Measurements from ENCODE around the gene IQSEC1. TPM values are rescaled to one million over a fixed set of nuclear protein-coding genes. Genes with fewer than 3 reads are reported as not detected.

Gene IQSEC1
- total RNA-seq, 2 experiments from 2014 or later = 36.8 to 40.4 TPM

- peak; percentile 26 for DNase-seq
- H3K4me3 Mint-ChIP-seq = peak overlapping the region; percentile 80
- peak; percentile 45 for ATAC-seq
- no peaks in the 10 kb centered on the region for H3K36me3 Mint-ChIP-seq (ENCODE audit: low read depth)
- no peaks in the 10 kb centered on the region for H3K9me3 Mint-ChIP-seq (ENCODE audit: low read depth)
- ChIA-PET CTCF (interaction anchor here (1.6 to 2.6 kb wide), 2 partner anchors 19 to 78 kb away, joined by 4 to 12 read pairs; no protein-coding TSS in a partner anchor), POLR2A (no interaction called here)
- peaks cover 34% of the 10 kb centered on the region for H3K4me1 Mint-ChIP-seq
- peaks cover 21% of the 10 kb centered on the region for H3K27me3 Mint-ChIP-seq
- intact Hi-C loops (cut with DNase I, micrococcal nuclease) = loop anchor here in 1 of 2 experiments (1.0 to 5.0 kb wide), 4 partner anchors 61 to 1360 kb away; no protein-coding TSS in a partner anchor
- H3K27ac Mint-ChIP-seq = peak overlapping the region; percentile 51
These were observed 466 bp downstream of the IQSEC1 start for GRCh38 chr3:13072600-13073325.

- POLR2A ChIA-PET = no interaction called here
- intact Hi-C loops (cut with DNase I, micrococcal nuclease) = loop anchor here in 1 of 2 experiments (5.0 kb wide), 1 partner anchor 1360 kb away; no protein-coding TSS in a partner anchor
- Mint-ChIP-seq H3K36me3 (ENCODE audit: low read depth) (no peaks in the 10 kb centered on the region), H3K9me3 (ENCODE audit: low read depth) (no peaks in the 10 kb centered on the region), H3K4me3 (peak overlapping the region; percentile 80), H3K4me1 (peaks cover 33% of the 10 kb centered on the region), H3K27me3 (peaks cover 21% of the 10 kb centered on the region), H3K27ac (no peak overlapping the region)
- peak; percentile 43 for DNase-seq
- CTCF ChIA-PET = interaction anchor here (2.6 kb wide), 1 partner anchor 20 kb away, joined by 12 read pairs; no protein-coding TSS in a partner anchor
- no peak for ATAC-seq
These were observed 1.0 kb downstream of the IQSEC1 start for GRCh38 chr3:13072239-13072599.

DNA sequence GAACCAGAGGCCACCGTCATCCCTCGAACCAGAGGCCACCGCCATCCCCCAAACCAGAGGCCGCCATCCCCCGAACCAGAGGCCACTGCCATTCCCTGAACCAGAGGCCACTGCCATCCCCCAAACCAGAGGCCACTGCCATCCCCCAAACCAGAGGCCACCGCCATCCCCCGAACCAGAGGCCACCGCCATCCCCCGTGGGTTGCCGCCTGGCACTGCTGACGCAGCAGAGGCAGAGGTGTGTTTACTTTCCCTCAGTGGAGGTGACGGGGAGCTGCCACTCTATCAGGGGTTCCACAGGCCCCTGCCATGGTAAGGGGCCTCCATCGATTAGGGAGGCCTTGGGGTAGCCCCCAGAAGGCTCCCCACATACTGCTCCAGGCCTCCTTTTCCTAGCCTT is 1.5 kb downstream of the IQSEC1 start:
- Mint-ChIP-seq H3K9me3 (ENCODE audit: low read depth) (no peaks in the 10 kb centered on the region), H3K4me3 (peak overlapping the region; percentile 80), H3K4me1 (peaks cover 37% of the 10 kb centered on the region), H3K27me3 (peaks cover 21% of the 10 kb centered on the region), H3K27ac (no peak overlapping the region), H3K36me3 (ENCODE audit: low read depth) (no peaks in the 10 kb centered on the region)
- intact Hi-C loops (cut with DNase I, micrococcal nuclease) = loop anchor here in 1 of 2 experiments (5.0 kb wide), 1 partner anchor 1361 kb away; no protein-coding TSS in a partner anchor
- ChIA-PET CTCF (no interaction called here), POLR2A (no interaction called here)
- ATAC-seq (no peak), DNase-seq (no peak)

DNA sequence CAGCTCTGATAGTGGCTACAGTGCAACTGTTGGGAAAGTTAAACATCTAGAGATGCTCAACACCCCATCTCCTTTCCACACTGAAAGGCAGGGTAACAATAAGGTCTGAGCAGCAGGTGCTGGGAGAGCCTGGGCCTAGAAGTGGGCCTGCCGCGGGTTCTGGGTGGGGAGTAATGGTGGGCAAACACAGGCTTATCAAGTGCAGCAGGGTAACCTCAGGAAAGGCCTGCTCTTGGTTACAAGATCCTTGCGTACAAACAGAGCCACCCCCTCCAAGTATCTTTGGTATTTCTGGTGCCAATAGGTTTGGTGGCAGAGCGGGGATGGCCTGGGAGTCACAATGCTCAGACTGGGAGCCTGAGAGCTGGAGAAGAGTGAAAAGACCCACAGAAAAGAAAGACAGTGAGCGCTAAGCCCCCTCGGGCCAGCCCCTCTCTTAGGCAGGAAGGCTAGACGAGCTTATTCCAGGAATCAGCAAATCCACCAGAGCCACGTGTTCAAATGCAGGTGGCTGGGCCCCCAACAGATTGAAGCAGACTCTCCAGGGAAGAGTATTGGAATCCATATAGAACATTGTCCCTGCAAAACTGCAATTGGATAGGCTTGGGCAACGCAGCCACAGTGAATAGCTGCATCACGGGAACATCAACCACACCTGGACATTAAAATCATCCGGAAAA is 2.7 kb downstream of the IQSEC1 start:
- H3K27me3 Mint-ChIP-seq = peaks cover 21% of the 10 kb centered on the region
- no peaks in the 10 kb centered on the region for H3K9me3 Mint-ChIP-seq (ENCODE audit: low read depth)
- intact Hi-C loops (cut with DNase I, micrococcal nuclease) = loop anchor here in 1 of 2 experiments (5.0 kb wide), 1 partner anchor 1362 kb away; no protein-coding TSS in a partner anchor
- peak overlapping the region; percentile 92 for H3K27ac Mint-ChIP-seq
- ChIA-PET POLR2A (no interaction called here), CTCF (no interaction called here)
- DNase-seq (no peak), ATAC-seq (no peak)
- H3K36me3 Mint-ChIP-seq (ENCODE audit: low read depth) = no peaks in the 10 kb centered on the region
- peak overlapping the region; percentile 7 for H3K4me3 Mint-ChIP-seq
- H3K4me1 Mint-ChIP-seq = peaks cover 38% of the 10 kb centered on the region

DNA sequence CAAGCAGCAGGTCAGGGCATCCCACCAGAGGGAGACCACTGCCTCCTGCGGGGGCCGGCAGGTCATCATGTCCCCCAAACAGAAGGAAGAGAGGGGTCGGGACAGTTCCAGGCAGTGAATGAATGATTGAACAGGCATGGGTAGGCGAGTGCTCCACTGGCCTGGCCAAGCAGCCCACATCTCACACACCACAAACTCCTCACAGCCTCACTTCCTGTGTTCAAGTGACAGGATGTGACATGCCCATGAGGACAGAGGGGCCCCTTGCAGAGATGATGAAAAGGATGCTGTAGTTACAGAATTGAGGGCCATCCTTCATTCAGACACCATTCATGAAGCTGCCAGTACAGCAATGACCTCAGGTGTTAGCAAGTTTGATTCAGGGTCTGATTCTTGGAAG is 3.7 kb downstream of the IQSEC1 start:
- Mint-ChIP-seq H3K4me1 (peaks cover 38% of the 10 kb centered on the region), H3K27me3 (peaks cover 14% of the 10 kb centered on the region), H3K4me3 (peak overlapping the region; percentile 33), H3K9me3 (ENCODE audit: low read depth) (no peaks in the 10 kb centered on the region), H3K27ac (peak overlapping the region; percentile 92), H3K36me3 (ENCODE audit: low read depth) (no peaks in the 10 kb centered on the region)
- CTCF ChIA-PET = no interaction called here
- intact Hi-C loops (cut with DNase I, micrococcal nuclease) = loop anchor here (1.0 to 2.0 kb wide), 3 partner anchors 55 to 382 kb away; no protein-coding TSS in a partner anchor
- POLR2A ChIA-PET = no interaction called here
- ATAC-seq = peak; percentile 87
- DNase-seq = peak; percentile 78

DNA sequence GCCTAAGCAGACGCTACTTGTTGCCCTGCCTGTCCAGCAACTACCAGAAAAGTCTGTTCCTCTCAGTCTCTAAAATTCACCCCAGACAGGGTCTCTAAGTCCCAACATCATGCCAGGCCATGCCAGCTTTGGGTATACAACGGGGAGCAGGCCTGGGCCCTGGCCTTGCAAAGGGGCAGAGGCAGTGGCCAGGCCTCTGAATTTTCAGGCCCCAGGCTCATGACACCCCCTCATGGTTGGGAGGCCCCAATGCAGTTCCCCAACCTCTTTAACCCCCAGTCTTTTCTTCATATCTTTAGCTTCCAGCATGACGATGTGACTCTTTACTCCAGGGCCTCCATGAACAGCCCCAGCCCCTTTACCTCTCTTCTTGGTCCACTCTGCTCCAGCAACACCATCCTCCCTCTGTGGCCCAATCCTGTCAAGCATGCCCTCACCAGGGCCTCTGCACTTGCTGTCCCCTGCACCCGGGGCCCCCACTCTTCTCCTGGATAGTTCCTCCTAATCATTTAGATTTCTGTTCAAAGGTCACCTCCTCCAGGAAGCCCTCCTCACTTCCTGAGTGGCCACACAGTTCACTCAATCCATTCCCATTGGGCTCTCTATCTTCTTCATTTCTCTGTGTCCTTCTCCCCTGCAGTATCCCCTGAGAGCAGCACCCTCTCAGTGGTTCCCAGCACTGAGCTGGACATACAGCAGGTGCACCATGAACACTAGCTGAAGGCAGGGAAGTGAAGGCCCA is 4.8 kb downstream of the IQSEC1 start:
- Mint-ChIP-seq H3K36me3 (ENCODE audit: low read depth) (no peaks in the 10 kb centered on the region), H3K4me3 (no peak overlapping the region), H3K27ac (peak overlapping the region; percentile 92), H3K4me1 (peaks cover 33% of the 10 kb centered on the region), H3K27me3 (peaks cover 4% of the 10 kb centered on the region), H3K9me3 (ENCODE audit: low read depth) (no peaks in the 10 kb centered on the region)
- ChIA-PET CTCF (no interaction called here), POLR2A (no interaction called here)
- DNase-seq = no peak
- intact Hi-C loops (cut with DNase I, micrococcal nuclease) = loop anchor here (1.0 to 2.0 kb wide), 3 partner anchors 54 to 383 kb away; no protein-coding TSS in a partner anchor
- no peak for ATAC-seq

DNA sequence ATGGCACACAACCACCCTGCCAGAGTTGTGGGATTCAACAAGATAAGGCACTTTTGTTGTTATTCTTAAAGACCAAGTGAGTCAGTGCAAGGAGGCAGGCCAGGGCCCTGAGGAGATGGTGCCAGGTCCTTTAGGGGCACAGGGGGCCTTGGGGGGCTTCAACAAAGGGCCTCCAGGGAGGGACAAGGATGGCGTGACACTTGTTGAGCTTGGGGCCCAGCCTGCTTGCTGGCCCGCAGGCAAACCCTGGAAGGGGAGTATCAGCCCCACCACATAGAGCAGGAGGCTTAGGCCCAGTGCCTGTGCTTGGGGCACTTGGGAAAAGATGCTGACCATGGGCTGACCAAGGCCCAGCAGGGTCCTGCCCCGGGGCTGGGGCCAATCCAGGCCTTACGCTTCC is 5.5 kb downstream of the IQSEC1 start:
- intact Hi-C loops (cut with DNase I, micrococcal nuclease) = loop anchor here in 1 of 2 experiments (2.0 kb wide), 1 partner anchor 53 kb away; no protein-coding TSS in a partner anchor
- ChIA-PET POLR2A (no interaction called here), CTCF (no interaction called here)
- Mint-ChIP-seq H3K36me3 (ENCODE audit: low read depth) (no peaks in the 10 kb centered on the region), H3K9me3 (ENCODE audit: low read depth) (no peaks in the 10 kb centered on the region), H3K4me3 (no peak overlapping the region), H3K27ac (peak overlapping the region; percentile 19), H3K27me3 (peaks cover 2% of the 10 kb centered on the region), H3K4me1 (peaks cover 32% of the 10 kb centered on the region)
- ATAC-seq (no peak), DNase-seq (no peak)

DNA sequence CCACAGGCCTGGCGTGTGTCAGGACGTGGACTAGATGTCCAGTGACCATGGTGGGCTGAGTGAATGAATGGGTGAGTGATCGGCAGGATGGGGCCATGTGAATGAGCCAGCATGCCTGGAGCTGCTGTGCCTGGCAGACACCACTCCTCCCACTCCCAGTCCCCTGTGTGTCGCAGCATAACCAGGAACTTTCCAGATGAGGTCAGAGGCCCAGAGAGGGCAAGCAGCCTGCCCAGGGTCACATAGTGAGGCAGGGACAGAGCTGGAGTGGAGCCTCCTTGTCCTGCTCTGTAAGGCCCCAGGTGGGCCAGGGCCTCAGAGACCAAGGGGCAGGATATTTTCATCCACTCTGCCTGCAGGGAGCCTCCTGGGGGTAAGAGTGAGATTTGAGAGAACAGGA is 6.4 kb downstream of the IQSEC1 start:
- Mint-ChIP-seq H3K4me1 (peaks cover 31% of the 10 kb centered on the region), H3K4me3 (no peak overlapping the region), H3K27me3 (no peaks in the 10 kb centered on the region), H3K36me3 (ENCODE audit: low read depth) (no peaks in the 10 kb centered on the region), H3K9me3 (ENCODE audit: low read depth) (no peaks in the 10 kb centered on the region), H3K27ac (no peak overlapping the region)
- intact Hi-C loops (cut with DNase I, micrococcal nuclease) = no loop called here
- ATAC-seq = no peak
- ChIA-PET POLR2A (no interaction called here), CTCF (interaction anchor here (0.6 kb wide), 2 partner anchors 25 to 29 kb away, joined by 4 to 5 read pairs; no protein-coding TSS in a partner anchor)
- no peak for DNase-seq

DNA sequence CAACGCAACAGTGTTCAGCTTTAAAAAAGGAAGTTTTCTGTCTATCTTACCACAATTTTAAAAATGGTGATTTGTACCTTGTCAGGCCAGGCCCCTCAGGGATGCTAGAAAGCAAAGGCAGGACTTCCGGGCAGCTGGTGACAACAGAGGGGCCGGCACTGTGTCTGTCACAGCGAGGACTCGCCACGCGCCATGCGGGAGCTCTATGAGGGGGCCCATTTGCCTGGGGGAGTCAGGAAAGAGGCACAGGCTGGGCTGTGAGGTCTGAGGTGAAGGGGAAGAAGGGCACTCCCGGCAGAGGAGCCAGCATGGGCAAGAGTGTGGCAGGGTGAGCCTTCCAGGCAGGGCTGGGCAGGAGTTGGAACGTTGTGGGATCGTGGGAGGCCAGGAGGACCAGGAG is 7.0 kb downstream of the IQSEC1 start:
- POLR2A ChIA-PET = no interaction called here
- H3K27ac Mint-ChIP-seq = no peak overlapping the region

DNA sequence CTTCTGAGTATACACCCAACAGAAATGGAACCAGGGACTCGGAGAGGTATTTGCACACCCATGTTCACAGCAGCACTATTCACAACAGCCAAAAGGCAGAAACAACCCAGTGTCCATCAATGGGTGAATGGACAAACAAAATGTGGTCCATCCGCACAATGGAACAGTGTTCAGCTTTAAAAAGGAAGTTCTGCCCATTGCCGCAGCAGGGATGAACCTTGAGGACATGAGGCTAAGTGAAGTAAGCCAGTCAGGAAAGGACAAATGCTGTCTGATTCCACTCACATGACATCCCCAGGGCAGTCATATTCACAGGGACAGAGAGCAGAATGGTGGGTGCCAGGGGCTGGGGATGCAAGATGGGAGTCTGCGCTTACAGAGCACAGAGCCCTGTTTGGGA is 7.5 kb downstream of the IQSEC1 start:
- H3K27me3 Mint-ChIP-seq = no peaks in the 10 kb centered on the region
- POLR2A ChIA-PET = no interaction called here
- intact Hi-C loops (cut with DNase I, micrococcal nuclease) = no loop called here
- H3K4me1 Mint-ChIP-seq = peaks cover 30% of the 10 kb centered on the region
- no peaks in the 10 kb centered on the region for H3K9me3 Mint-ChIP-seq (ENCODE audit: low read depth)
- DNase-seq (no peak), ATAC-seq (no peak)
- no peak overlapping the region for H3K27ac Mint-ChIP-seq
- CTCF ChIA-PET = interaction anchor here (1.0 kb wide), 1 partner anchor 19 kb away, joined by 6 read pairs; no protein-coding TSS in a partner anchor
- no peak overlapping the region for H3K4me3 Mint-ChIP-seq
- H3K36me3 Mint-ChIP-seq (ENCODE audit: low read depth) = no peaks in the 10 kb centered on the region

More for the DNA sequence above, 7.0 kb downstream of the IQSEC1 start:
- ATAC-seq (no peak), DNase-seq (no peak)
- CTCF ChIA-PET = interaction anchor here (0.6 kb wide), 1 partner anchor 29 kb away, joined by 4 read pairs; no protein-coding TSS in a partner anchor
- Mint-ChIP-seq H3K27me3 (no peaks in the 10 kb centered on the region), H3K4me3 (no peak overlapping the region), H3K4me1 (peaks cover 31% of the 10 kb centered on the region), H3K9me3 (ENCODE audit: low read depth) (no peaks in the 10 kb centered on the region), H3K36me3 (ENCODE audit: low read depth) (no peaks in the 10 kb centered on the region)
- intact Hi-C loops (cut with DNase I, micrococcal nuclease) = no loop called here

DNA sequence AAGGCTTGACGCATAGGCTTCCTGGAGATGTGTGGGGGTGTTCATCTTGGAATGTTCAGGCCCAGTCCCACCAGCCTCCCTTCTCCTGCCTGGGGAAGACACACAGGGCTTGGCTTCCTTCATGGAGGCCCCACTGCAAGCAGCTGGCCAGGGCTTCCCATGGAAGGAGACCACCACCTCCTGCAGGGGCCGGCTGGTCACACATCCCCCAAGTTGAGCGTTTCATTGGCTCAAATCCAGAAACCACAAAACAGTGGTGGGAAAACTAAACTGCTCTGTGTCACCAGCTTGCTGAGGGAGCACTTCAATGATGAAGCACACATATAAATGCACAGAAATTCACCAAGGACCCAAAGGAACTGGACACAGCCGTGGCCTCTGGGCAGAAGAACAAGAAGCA is 8.3 kb downstream of the IQSEC1 start:
- ChIA-PET CTCF (interaction anchor here (0.6 to 1.0 kb wide), 2 partner anchors 18 to 225 kb away, joined by 3 to 6 read pairs; no protein-coding TSS in a partner anchor), POLR2A (no interaction called here)
- peaks cover 22% of the 10 kb centered on the region for H3K4me1 Mint-ChIP-seq
- H3K36me3 Mint-ChIP-seq (ENCODE audit: low read depth) = no peaks in the 10 kb centered on the region
- intact Hi-C loops (cut with DNase I, micrococcal nuclease) = no loop called here
- no peak overlapping the region for H3K27ac Mint-ChIP-seq
- ATAC-seq (no peak), DNase-seq (no peak)
- H3K27me3 Mint-ChIP-seq = no peaks in the 10 kb centered on the region
- no peak overlapping the region for H3K4me3 Mint-ChIP-seq
- no peaks in the 10 kb centered on the region for H3K9me3 Mint-ChIP-seq (ENCODE audit: low read depth)

Data from activated CD4-positive, alpha-beta T cell treated with anti-CD3 and anti-CD28 coated beads for 36 hours (primary cell).